Stimulated activated CD8-positive, alpha-beta memory T cell treated with anti-CD3 and anti-CD28 coated beads, Interleukin-15, amount 100 ng/mL, for 1 hour (primary cell): Measurements from ENCODE around the gene CAMK2N2.
A peak's percentile ranks its signal among the peaks of the same experiment; 100 is the strongest.

Experiments
- DNase-seq: peaks from one replicate; pipeline ENCODE4 v3.0.0-alpha.2; 2020; ENCODE audit warnings: low read depth

The CAMK2N2 gene

GRCh38 chr3:184240384-184241140 is 20.8 kb downstream of the CAMK2N2 start:
- no peak for DNase-seq

GRCh38 chr3:184239708-184240107 is 21.6 kb downstream of the CAMK2N2 start:
- no peak for DNase-seq

- DNase-seq: no peak
These were observed 22.1 kb downstream of the CAMK2N2 start for GRCh38 chr3:184239221-184239620.

- DNase-seq: no peak
These were observed 23.0 kb downstream of the CAMK2N2 start for GRCh38 chr3:184238246-184238818.

GRCh38 chr3:184237807-184238206 is 23.5 kb downstream of the CAMK2N2 start:
- DNase-seq: no peak

GRCh38 chr3:184237211-184237610 is 24.1 kb downstream of the CAMK2N2 start:
- DNase-seq: no peak

- no peak for DNase-seq
These were observed 24.7 kb downstream of the CAMK2N2 start for GRCh38 chr3:184236636-184237035.

- DNase-seq: no peak
These were observed 25.3 kb downstream of the CAMK2N2 start for GRCh38 chr3:184236033-184236410.

- DNase-seq: no peak
These were observed 25.8 kb downstream of the CAMK2N2 start for GRCh38 chr3:184235381-184236032.

- no peak for DNase-seq
These were observed 26.5 kb downstream of the CAMK2N2 start for GRCh38 chr3:184234671-184235380.

- no peak for DNase-seq
These were observed 27.1 kb downstream of the CAMK2N2 start for GRCh38 chr3:184234224-184234623.

GRCh38 chr3:184233127-184233843 is 28.1 kb downstream of the CAMK2N2 start:
- DNase-seq: no peak

GRCh38 chr3:184231671-184232070 is 29.7 kb downstream of the CAMK2N2 start:
- DNase-seq: no peak

- DNase-seq: no peak
These were observed 30.5 kb downstream of the CAMK2N2 start for GRCh38 chr3:184230603-184231528.

- no peak for DNase-seq
These were observed 31.2 kb downstream of the CAMK2N2 start for GRCh38 chr3:184230081-184230602.

- peak; percentile 46 for DNase-seq
These were observed 31.8 kb downstream of the CAMK2N2 start, which contains the start of gene VWA5B2 for GRCh38 chr3:184229394-184230080. Gene VWA5B2 (plus strand): TSS chr3:184229585. CDS start chr3:184230529, 944 bp downstream.

- DNase-seq: no peak
These were observed 32.8 kb downstream of the CAMK2N2 start for GRCh38 chr3:184228376-184229137.

- no peak for DNase-seq
These were observed 33.8 kb downstream of the CAMK2N2 start for GRCh38 chr3:184227481-184227935.

- no peak for DNase-seq
These were observed 37.4 kb downstream of the CAMK2N2 start for GRCh38 chr3:184223946-184224345.
